IMR-90 (cell line): ENCODE data around the gene ARMH1.
"Not testable (repeated sequence)": the region's sequence is repeated elsewhere in the genome, so short reads cannot be mapped to it uniquely, and the experiment has no call there.

Source experiments
- CHD1 ChIP-seq: IDR thresholded peaks from 2 replicates; pipeline ENCODE4 v1.6.1; 2012; ENCODE audit warnings: low read depth, low read length, improper control_type of control experiment
- MAFK ChIP-seq: IDR thresholded peaks from 2 replicates; pipeline ENCODE4 v1.6.1; 2012; ENCODE audit warnings: low read depth, low read length, improper control_type of control experiment
- MXI1 ChIP-seq: IDR thresholded peaks from 2 replicates; pipeline ENCODE4 v1.6.1; 2012; ENCODE audit warnings: low read depth, mild to moderate bottlenecking, low read length, moderate library complexity, borderline replicate concordance
- POLR2A ChIP-seq: IDR thresholded peaks from 2 replicates; pipeline ENCODE4 v1.6.1; 2012; ENCODE audit warnings: mild to moderate bottlenecking, low read depth, low read length
- RAD21 ChIP-seq: IDR thresholded peaks from 2 replicates; pipeline ENCODE4 v1.6.1; 2012; ENCODE audit warnings: low read length, improper control_type of control experiment
- RCOR1 ChIP-seq: IDR thresholded peaks from 2 replicates; pipeline ENCODE4 v1.6.1; 2012; ENCODE audit warnings: mild to moderate bottlenecking, low read length, improper control_type of control experiment; ENCODE audit not compliant: insufficient replicate concordance
- SMC3 ChIP-seq: fragments of 150-350 bp; IDR thresholded peaks from 2 replicates; pipeline ENCODE4 v1.6.1; 2016; ENCODE audit warnings: low read depth, mild to moderate bottlenecking, antibody characterized with exemption, low read length, moderate library complexity
- TF ChIP-seq, protein P1 (sequence below): fragments of 150-350 bp; IDR thresholded peaks from 2 replicates; pipeline ENCODE4 v1.6.1; 2017; ENCODE audit warnings: mild to moderate bottlenecking, antibody characterized with exemption, low read length, low read depth
- TF ChIP-seq, protein P2 (sequence below): conservative IDR thresholded peaks from 2 replicates; pipeline ENCODE4 v1.5.1; 2012; ENCODE audit warnings: mild to moderate bottlenecking, low read depth, low read length, improper control_type of control experiment

DNA sequence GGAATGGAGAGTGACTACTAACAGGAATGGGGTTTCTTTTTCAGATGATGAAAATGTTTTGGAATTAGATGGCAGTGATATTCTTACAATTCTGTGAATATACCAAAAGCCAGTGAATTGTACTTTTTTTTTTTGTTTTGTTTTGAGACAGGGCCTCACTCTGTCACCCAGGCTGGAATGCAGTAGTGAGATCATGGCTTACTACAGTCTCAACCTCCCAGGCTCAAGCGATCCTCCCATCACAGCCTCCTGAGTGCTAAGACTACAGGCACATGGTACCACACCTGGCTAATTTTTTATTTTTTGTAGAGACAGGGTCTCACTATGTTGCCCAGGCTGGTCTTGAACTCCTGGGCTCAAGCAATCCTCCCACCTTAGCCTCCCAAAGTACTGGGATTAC, 7.8 kb upstream of the ARMH1 start:
- not testable (repeated sequence) for TF ChIP-seq CHD1, POLR2A, SMC3, MXI1, RCOR1, MAFK, RAD21
- TF ChIP-seq, protein P1, sequence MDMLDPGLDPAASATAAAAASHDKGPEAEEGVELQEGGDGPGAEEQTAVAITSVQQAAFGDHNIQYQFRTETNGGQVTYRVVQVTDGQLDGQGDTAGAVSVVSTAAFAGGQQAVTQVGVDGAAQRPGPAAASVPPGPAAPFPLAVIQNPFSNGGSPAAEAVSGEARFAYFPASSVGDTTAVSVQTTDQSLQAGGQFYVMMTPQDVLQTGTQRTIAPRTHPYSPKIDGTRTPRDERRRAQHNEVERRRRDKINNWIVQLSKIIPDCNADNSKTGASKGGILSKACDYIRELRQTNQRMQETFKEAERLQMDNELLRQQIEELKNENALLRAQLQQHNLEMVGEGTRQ: not testable (repeated sequence)
- TF ChIP-seq, protein P2, sequence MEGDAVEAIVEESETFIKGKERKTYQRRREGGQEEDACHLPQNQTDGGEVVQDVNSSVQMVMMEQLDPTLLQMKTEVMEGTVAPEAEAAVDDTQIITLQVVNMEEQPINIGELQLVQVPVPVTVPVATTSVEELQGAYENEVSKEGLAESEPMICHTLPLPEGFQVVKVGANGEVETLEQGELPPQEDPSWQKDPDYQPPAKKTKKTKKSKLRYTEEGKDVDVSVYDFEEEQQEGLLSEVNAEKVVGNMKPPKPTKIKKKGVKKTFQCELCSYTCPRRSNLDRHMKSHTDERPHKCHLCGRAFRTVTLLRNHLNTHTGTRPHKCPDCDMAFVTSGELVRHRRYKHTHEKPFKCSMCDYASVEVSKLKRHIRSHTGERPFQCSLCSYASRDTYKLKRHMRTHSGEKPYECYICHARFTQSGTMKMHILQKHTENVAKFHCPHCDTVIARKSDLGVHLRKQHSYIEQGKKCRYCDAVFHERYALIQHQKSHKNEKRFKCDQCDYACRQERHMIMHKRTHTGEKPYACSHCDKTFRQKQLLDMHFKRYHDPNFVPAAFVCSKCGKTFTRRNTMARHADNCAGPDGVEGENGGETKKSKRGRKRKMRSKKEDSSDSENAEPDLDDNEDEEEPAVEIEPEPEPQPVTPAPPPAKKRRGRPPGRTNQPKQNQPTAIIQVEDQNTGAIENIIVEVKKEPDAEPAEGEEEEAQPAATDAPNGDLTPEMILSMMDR: not testable (repeated sequence)
